OCI-LY1 (cell line): ENCODE measurements around the gene KANSL1.

Experiments
- H2AFZ ChIP-seq: fragments of 200-600 bp; sonication (generic), shearing (Covaris generic); 2 replicates; pipeline ENCODE4 v1.6.0; 2014; ENCODE audit warnings: antibody characterized with exemption, mild to moderate bottlenecking, low read length
- H3F3A ChIP-seq: fragments of 200-600 bp; sonication (generic), shearing (Covaris generic); 2 replicates; pipeline ENCODE4 v1.6.0; 2014; ENCODE audit warnings: mild to moderate bottlenecking, antibody characterized with exemption, low read length, moderate library complexity; ENCODE audit not compliant: insufficient read depth
- H3K27ac ChIP-seq: fragments of 200-600 bp; sonication (generic); 2 replicates; pipeline ENCODE4 v1.5.1; 2014; ENCODE audit warnings: low read length, mixed run types, mild to moderate bottlenecking, low read depth; ENCODE audit not compliant: poor library complexity, severe bottlenecking
- H3K27me3 ChIP-seq: fragments of 200-600 bp; sonication (generic); 2 replicates; pipeline ENCODE4 v1.6.0; 2014; ENCODE audit warnings: antibody characterized with exemption, mild to moderate bottlenecking, low read length, moderate library complexity; ENCODE audit not compliant: insufficient read depth
- H3K36me3 ChIP-seq: fragments of 200-600 bp; sonication (generic); 2 replicates; pipeline ENCODE4 v1.6.1; 2014; ENCODE audit warnings: mild to moderate bottlenecking, antibody characterized with exemption, low read length, moderate library complexity, mixed read lengths; ENCODE audit not compliant: insufficient read depth
- H3K4me1 ChIP-seq: fragments of 200-600 bp; sonication (generic); 2 replicates; pipeline ENCODE4 v1.5.1; 2014; ENCODE audit warnings: mild to moderate bottlenecking, low read length, moderate library complexity; ENCODE audit not compliant: insufficient read depth, severe bottlenecking
- H3K4me2 ChIP-seq: fragments of 200-600 bp; sonication (generic), shearing (Covaris generic); 2 replicates; pipeline ENCODE4 v1.6.1; 2014; ENCODE audit warnings: low read length
- H3K4me3 ChIP-seq: fragments of 200-600 bp; sonication (generic); 2 replicates; pipeline ENCODE4 v1.5.1; 2014; ENCODE audit warnings: low read length, low read depth, mild to moderate bottlenecking, mixed read lengths; ENCODE audit not compliant: poor library complexity, severe bottlenecking
- H3K79me2 ChIP-seq: fragments of 200-600 bp; shearing (Covaris generic); 2 replicates; pipeline ENCODE4 v1.6.1; 2016; ENCODE audit warnings: mixed run types, low read length, mixed read lengths; ENCODE audit not compliant: insufficient read depth
- H3K9ac ChIP-seq: fragments of 200-600 bp; sonication (generic), shearing (Covaris generic); 2 replicates; pipeline ENCODE4 v1.6.1; 2014; ENCODE audit warnings: mild to moderate bottlenecking, low read length, mixed read lengths
- H3K9me2 ChIP-seq: fragments of 200-600 bp; sonication (generic), shearing (Covaris generic); 2 replicates; pipeline ENCODE4 v1.6.1; 2014; ENCODE audit warnings: low read depth, mild to moderate bottlenecking, low read length, mixed read lengths
- H3K9me3 ChIP-seq: fragments of 200-600 bp; shearing (Covaris generic); 2 replicates; pipeline ENCODE4 v1.6.1; 2014; ENCODE audit warnings: low read length, mixed read lengths
- H4K20me1 ChIP-seq: fragments of 200-600 bp; sonication (generic), shearing (Covaris generic); 2 replicates; pipeline ENCODE4 v1.6.0; 2016; ENCODE audit warnings: mild to moderate bottlenecking, low read length; ENCODE audit not compliant: insufficient read depth
- EZH2 ChIP-seq: fragments of 200-600 bp; sonication (generic), shearing (Covaris generic); IDR thresholded peaks from 2 replicates; pipeline ENCODE4 v1.8.0; 2017; ENCODE audit warnings: borderline replicate concordance, mixed run types, mild to moderate bottlenecking, antibody characterized with exemption, low read length, moderate library complexity, mixed read lengths
- TF ChIP-seq, protein P1 (sequence below): fragments of 200-600 bp; sonication (generic), shearing (Covaris generic); IDR thresholded peaks from 2 replicates; pipeline ENCODE4 v1.5.1; 2017; ENCODE audit warnings: mild to moderate bottlenecking, antibody characterized with exemption, low read length, moderate library complexity, mixed read lengths

The KANSL1 gene

GRCh38 chr17:46046957-46047356 is 146.3 kb downstream of the KANSL1 start:
- Histone ChIP-seq H3K27ac (no peak overlapping the region), H3K4me1 (no peaks in the 10 kb centered on the region), H3K4me2 (no peak overlapping the region), H3K36me3 (peaks cover 86% of the 10 kb centered on the region), H3F3A (no peaks in the 10 kb centered on the region), H3K9ac (no peak overlapping the region), H3K4me3 (no peak overlapping the region), H2AFZ (no peak overlapping the region), H3K27me3 (no peaks in the 10 kb centered on the region), H3K79me2 (no peaks in the 10 kb centered on the region), H4K20me1 (no peaks in the 10 kb centered on the region), H3K9me3 (no peaks in the 10 kb centered on the region), H3K9me2 (no peaks in the 10 kb centered on the region)
- TF ChIP-seq, protein P1, sequence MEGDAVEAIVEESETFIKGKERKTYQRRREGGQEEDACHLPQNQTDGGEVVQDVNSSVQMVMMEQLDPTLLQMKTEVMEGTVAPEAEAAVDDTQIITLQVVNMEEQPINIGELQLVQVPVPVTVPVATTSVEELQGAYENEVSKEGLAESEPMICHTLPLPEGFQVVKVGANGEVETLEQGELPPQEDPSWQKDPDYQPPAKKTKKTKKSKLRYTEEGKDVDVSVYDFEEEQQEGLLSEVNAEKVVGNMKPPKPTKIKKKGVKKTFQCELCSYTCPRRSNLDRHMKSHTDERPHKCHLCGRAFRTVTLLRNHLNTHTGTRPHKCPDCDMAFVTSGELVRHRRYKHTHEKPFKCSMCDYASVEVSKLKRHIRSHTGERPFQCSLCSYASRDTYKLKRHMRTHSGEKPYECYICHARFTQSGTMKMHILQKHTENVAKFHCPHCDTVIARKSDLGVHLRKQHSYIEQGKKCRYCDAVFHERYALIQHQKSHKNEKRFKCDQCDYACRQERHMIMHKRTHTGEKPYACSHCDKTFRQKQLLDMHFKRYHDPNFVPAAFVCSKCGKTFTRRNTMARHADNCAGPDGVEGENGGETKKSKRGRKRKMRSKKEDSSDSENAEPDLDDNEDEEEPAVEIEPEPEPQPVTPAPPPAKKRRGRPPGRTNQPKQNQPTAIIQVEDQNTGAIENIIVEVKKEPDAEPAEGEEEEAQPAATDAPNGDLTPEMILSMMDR: no peak
- no peak for TF ChIP-seq EZH2

- no peak overlapping the region for H3K9ac ChIP-seq
- H3K36me3 ChIP-seq: peaks cover 84% of the 10 kb centered on the region
- no peak overlapping the region for H2AFZ ChIP-seq
- no peaks in the 10 kb centered on the region for H3K9me3 ChIP-seq
- no peak overlapping the region for H3K4me3 ChIP-seq
- no peaks in the 10 kb centered on the region for H3K9me2 ChIP-seq
- H3K79me2 ChIP-seq: no peaks in the 10 kb centered on the region
- H3K4me1 ChIP-seq: no peaks in the 10 kb centered on the region
- H3K27me3 ChIP-seq: no peaks in the 10 kb centered on the region
- TF ChIP-seq, protein P1: no peak
- no peak for TF ChIP-seq EZH2
- H3K4me2 ChIP-seq: no peak overlapping the region
- no peaks in the 10 kb centered on the region for H4K20me1 ChIP-seq
- no peak overlapping the region for H3K27ac ChIP-seq
- H3F3A ChIP-seq: no peaks in the 10 kb centered on the region
These were observed 147.6 kb downstream of the KANSL1 start for GRCh38 chr17:46045639-46046038.

DNA sequence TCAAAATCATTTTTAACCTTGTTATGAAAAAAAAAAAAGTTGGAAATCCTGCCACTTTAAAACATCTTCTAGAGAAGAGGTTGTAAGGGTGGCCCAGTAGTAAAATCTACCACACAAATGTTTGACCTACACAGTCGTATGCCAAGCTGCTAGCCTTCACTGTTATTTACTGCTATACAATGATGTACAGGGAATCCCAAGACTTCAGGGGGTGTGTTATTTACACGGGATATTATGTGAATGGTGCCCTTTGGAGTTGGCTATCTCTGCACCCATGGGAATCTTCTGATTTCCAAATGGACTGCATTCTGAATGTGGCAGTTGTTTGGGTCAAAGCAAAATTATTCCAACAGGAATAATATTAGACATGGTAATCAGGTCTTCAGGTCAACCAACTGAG is 148.2 kb downstream of the KANSL1 start:
- Histone ChIP-seq H3K9me2 (no peaks in the 10 kb centered on the region), H3K79me2 (no peaks in the 10 kb centered on the region), H3K27me3 (no peaks in the 10 kb centered on the region), H3K9me3 (no peaks in the 10 kb centered on the region), H3K9ac (no peak overlapping the region), H2AFZ (no peak overlapping the region), H3K36me3 (peaks cover 84% of the 10 kb centered on the region), H3K4me2 (no peak overlapping the region), H3K27ac (no peak overlapping the region), H3K4me1 (no peaks in the 10 kb centered on the region), H3F3A (no peaks in the 10 kb centered on the region), H3K4me3 (no peak overlapping the region), H4K20me1 (no peaks in the 10 kb centered on the region)
- TF ChIP-seq, protein P1: no peak
- TF ChIP-seq EZH2: no peak
